GM12878 (cell line): ENCODE data around the gene MBD3L2B. TPM values are rescaled to one million over a fixed set of nuclear protein-coding genes. Genes with fewer than 3 reads are reported as not detected.
A peak's percentile ranks its signal among the peaks of the same experiment; 100 is the strongest.

ENCODE experiments used
- ATAC-seq: fragments of 200-7000 bp; cut with Tn5 transposase; 3 replicates; pipeline ENCODE4 v1.9.1; 2020; ENCODE audit warnings: mild to moderate bottlenecking, moderate library complexity
- BruUV-seq: library from RNA; stranded (reverse); fragments of 400-500 nt; replicated peaks from 2 replicates; lab custom pipeline; 2021; lab: Mats Ljungman, UMichigan
- CTCF ChIA-PET: fragments of 300-600 bp; sonication (Branson Sonifier 250); formaldehyde crosslinking; extraction: SDS; loops from one replicate; lab custom pipeline; 2021; ENCODE audit warnings: inconsistent platforms; lab: Yijun Ruan, JAX
- POLR2A ChIA-PET: fragments of 350-600 bp; formaldehyde crosslinking; extraction: SDS; loops from one replicate; lab custom pipeline; 2021; ENCODE audit warnings: inconsistent platforms; lab: Charles Lee
- RAD21 ChIA-PET: fragments of 300-600 bp; sonication (Branson Sonifier 250); formaldehyde crosslinking; loops from one replicate; lab custom pipeline; 2023; ENCODE audit warnings: antibody characterized with exemption; ENCODE audit not compliant: unreplicated experiment; lab: Charles Lee
- SMC1A ChIA-PET: fragments of 300-600 bp; sonication (Branson Sonifier 250); formaldehyde crosslinking; loops from one replicate; lab custom pipeline; 2023; ENCODE audit not compliant: unreplicated experiment, uncharacterized antibody; lab: Charles Lee
- DNase-seq: peaks from one replicate; pipeline ENCODE4 v3.0.0-alpha.2; 2011; ENCODE audit warnings: low read depth, low spot score
- FAIRE-seq: peaks from 3 replicates; lab custom pipeline; 2011; peaks lifted over from hg19 to GRCh38; lab: Jason Lieb, UNC
- H2AFZ ChIP-seq: 2 replicates; pipeline ENCODE4 v1.6.0; 2011; ENCODE audit warnings: low read depth, low read length, control low read depth; ENCODE audit not compliant: control insufficient read depth
- H3K27ac ChIP-seq: 2 replicates; pipeline ENCODE4 v1.5.1; 2011; ENCODE audit warnings: control low read depth; ENCODE audit not compliant: control insufficient read depth, insufficient read depth
- H3K27me3 ChIP-seq, 2 experiments: replicated peaks in 1 of 2; 2 replicates each; pipeline versions ENCODE4 v1.6.0 to v1.6.1; 2011; ENCODE audit warnings: low read length in 1 of 2; ENCODE audit not compliant: control insufficient read depth in 2 of 2, insufficient read depth in 2 of 2
- H3K36me3 ChIP-seq, 2 experiments: 2 replicates each; pipeline ENCODE4 v1.5.1; 2011; ENCODE audit warnings: low read length in 1 of 2; ENCODE audit not compliant: control insufficient read depth in 2 of 2, insufficient read depth in 2 of 2
- H3K4me1 ChIP-seq: 2 replicates; pipeline ENCODE4 v1.6.1; 2011; ENCODE audit warnings: mild to moderate bottlenecking, low read length, moderate library complexity, mixed read lengths; ENCODE audit not compliant: control insufficient read depth, insufficient read depth
- H3K4me2 ChIP-seq: 2 replicates; pipeline ENCODE4 v1.6.0; 2011; ENCODE audit warnings: control low read depth; ENCODE audit not compliant: control insufficient read depth, insufficient read depth
- H3K4me3 ChIP-seq: fragments of 200-600 bp; sonication (generic); 2 replicates; pipeline ENCODE4 v1.5.1; 2016
- H3K79me2 ChIP-seq: 2 replicates; pipeline ENCODE4 v1.6.0; 2011; ENCODE audit warnings: low read length; ENCODE audit not compliant: control insufficient read depth, insufficient read depth
- H3K9ac ChIP-seq: 2 replicates; pipeline ENCODE4 v1.8.0; 2011; ENCODE audit warnings: low read length, control low read depth, mixed read lengths; ENCODE audit not compliant: control insufficient read depth, insufficient read depth
- H3K9me3 ChIP-seq: replicated peaks from 3 replicates; pipeline ENCODE4 v1.5.1; 2011; ENCODE audit warnings: mild to moderate bottlenecking, low read length; ENCODE audit not compliant: control insufficient read depth, insufficient read depth
- H4K20me1 ChIP-seq: 2 replicates; pipeline ENCODE4 v1.6.0; 2011; ENCODE audit not compliant: control insufficient read depth, insufficient read depth
- ATF7 ChIP-seq: fragments of 450-650 bp; IDR thresholded peaks from 2 replicates; pipeline ENCODE4 v1.6.1; 2016; ENCODE audit warnings: low read depth, mild to moderate bottlenecking
- CHD4 ChIP-seq: fragments of 200-600 bp; sonication (generic); IDR thresholded peaks from 2 replicates; pipeline ENCODE4 v1.6.1; 2016; ENCODE audit warnings: mild to moderate bottlenecking
- EED ChIP-seq: sonication (generic); IDR thresholded peaks from 2 replicates; pipeline ENCODE4 v1.6.1; 2016; ENCODE audit warnings: antibody characterized with exemption, low read depth
- GATAD2B ChIP-seq: fragments of 450-650 bp; conservative IDR thresholded peaks from 2 replicates; pipeline ENCODE4 v1.6.1; 2017; ENCODE audit warnings: low read depth, mild to moderate bottlenecking, moderate library complexity
- HDGF ChIP-seq: fragments of 450-650 bp; IDR thresholded peaks from 2 replicates; pipeline ENCODE4 v1.6.1; 2016; ENCODE audit warnings: antibody characterized with exemption
- IKZF1 ChIP-seq: fragments of 450-650 bp; conservative IDR thresholded peaks from 2 replicates; pipeline ENCODE4 v1.6.1; 2017; ENCODE audit warnings: antibody characterized with exemption, mild to moderate bottlenecking
- NFYB ChIP-seq: IDR thresholded peaks from 2 replicates; pipeline ENCODE4 v1.6.1; 2011; ENCODE audit warnings: low read depth, mild to moderate bottlenecking, low read length, improper control_type of control experiment, moderate library complexity; ENCODE audit not compliant: insufficient read depth
- PBX3 ChIP-seq: IDR thresholded peaks from 2 replicates; pipeline ENCODE4 v1.6.1; 2011; ENCODE audit warnings: mild to moderate bottlenecking, low read depth, low read length, moderate library complexity; ENCODE audit not compliant: insufficient replicate concordance
- POLR2AphosphoS2 ChIP-seq: IDR thresholded peaks from 2 replicates; pipeline ENCODE4 v1.6.1; 2011; ENCODE audit warnings: low read depth, mild to moderate bottlenecking, low read length, improper control_type of control experiment, moderate library complexity
- SMC3 ChIP-seq: IDR thresholded peaks from 2 replicates; pipeline ENCODE4 v1.6.1; 2011; ENCODE audit warnings: low read length, improper control_type of control experiment, borderline replicate concordance
- USF1 ChIP-seq: IDR thresholded peaks from 2 replicates; pipeline ENCODE4 v1.6.1; 2011; ENCODE audit warnings: borderline replicate concordance, low read depth, mild to moderate bottlenecking, moderate library complexity, mixed read lengths, low read length; ENCODE audit not compliant: insufficient read depth; ENCODE audit errors: extremely low read length
- WRNIP1 ChIP-seq: IDR thresholded peaks from 2 replicates; pipeline ENCODE4 v1.6.1; 2011; ENCODE audit warnings: low read depth, low read length, improper control_type of control experiment, borderline replicate concordance
- ZNF622 ChIP-seq: fragments of 450-650 bp; IDR thresholded peaks from 2 replicates; pipeline ENCODE4 v1.6.1; 2017; ENCODE audit warnings: mild to moderate bottlenecking, inconsistent platforms
- WGBS: methylation state at CpG from one replicate; pipeline ENCODE4 v1.1.6; 2016; ENCODE audit warnings: low lambda C conversion rate; ENCODE audit not compliant: insufficient replicate concordance, insufficient coverage; ENCODE audit errors: missing lambda C conversion rate; 5-methylcytosine and 5-hydroxymethylcytosine counted together
- in situ Hi-C: fragments of 300-500 bp; cut with MboI; formaldehyde crosslinking; loops from 9 replicates; pipeline ENCODE4 v1.14.3; 2018; ENCODE audit warnings: mixed read lengths
- intact Hi-C: fragments of 100-400 bp; cut with micrococcal nuclease; formaldehyde crosslinking; loops from one replicate; pipeline ENCODE4 v1.14.2; 2022; ENCODE audit not compliant: unreplicated experiment
- polyA plus RNA-seq, 11 experiments: library from polyadenylated mRNA; depleted of rRNA in 4 of 11; unstranded in 6 of 11; stranded (reverse) in 5 of 11; fragments of >200 nt; fragmentation: Nextera tagmentation in 4 of 11; fragmentation: Illumina TruSeq in 1 of 11; extraction: Ambion mirVana in 4 of 11; extraction: Trizol in 1 of 11; gene quantifications; 1 replicate in 1 of 11; 2 replicates in 10 of 11; pipeline versions ENCODE4 v1.2.1 to v1.2.3, GENCODE V29; 2011 to 2016; ENCODE audit warnings: inconsistent platforms in 2 of 11, missing spikeins in 2 of 11, low read depth in 1 of 11
- total RNA-seq, 4 experiments: library from RNA; depleted of rRNA in 3 of 4; stranded (reverse); fragments of >200 nt in 3 of 4; fragmentation: Illumina TruSeq in 1 of 4; extraction: Trizol in 1 of 4; gene quantifications; 2 replicates each; pipeline versions ENCODE4 v1.2.1 to v1.2.3, GENCODE V29; 2013 to 2021
- TF ChIP-seq, protein P1 (sequence below): IDR thresholded peaks from 2 replicates; pipeline ENCODE4 v1.6.1; 2012; ENCODE audit warnings: low read depth, low read length, improper control_type of control experiment
- TF ChIP-seq, protein P2 (sequence below): fragments of 450-650 bp; IDR thresholded peaks from 2 replicates; pipeline ENCODE4 v1.6.1; 2017; ENCODE audit warnings: mild to moderate bottlenecking

The MBD3L2B gene
- total and polyA plus RNA-seq, 10 of the 15 experiments (the other 5 are each of a cell fraction or from before 2014, with no cell fraction given): 0.10 TPM; not detected in 9

DNA sequence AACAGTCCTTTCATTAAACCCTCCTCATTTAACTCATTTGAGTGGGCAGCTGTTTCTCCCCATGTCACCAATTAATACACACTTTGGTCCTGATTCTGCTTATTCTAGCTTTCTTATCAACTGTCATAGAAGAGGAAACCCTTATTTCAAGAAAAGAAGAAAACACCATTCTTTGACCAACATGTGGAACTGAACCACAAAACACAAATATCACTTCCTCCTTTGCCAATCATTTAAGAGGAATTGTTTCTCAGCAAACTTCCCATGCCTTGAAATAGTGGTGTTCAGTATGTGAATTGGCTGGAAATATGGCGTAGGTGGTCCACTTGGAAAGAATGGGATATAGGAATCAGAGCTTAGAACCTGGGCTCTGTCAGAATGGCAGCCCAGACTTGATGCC lies 20.4 kb downstream of the MBD3L2B start (continued):
- TF ChIP-seq PBX3: no peak
- peak; percentile 24; the same call in 1 of the 2 replicates for TF ChIP-seq IKZF1
- no peak for TF ChIP-seq USF1
- no peak for TF ChIP-seq SMC3
- TF ChIP-seq EED: no peak
- no peak for TF ChIP-seq POLR2AphosphoS2
- TF ChIP-seq, protein P1, sequence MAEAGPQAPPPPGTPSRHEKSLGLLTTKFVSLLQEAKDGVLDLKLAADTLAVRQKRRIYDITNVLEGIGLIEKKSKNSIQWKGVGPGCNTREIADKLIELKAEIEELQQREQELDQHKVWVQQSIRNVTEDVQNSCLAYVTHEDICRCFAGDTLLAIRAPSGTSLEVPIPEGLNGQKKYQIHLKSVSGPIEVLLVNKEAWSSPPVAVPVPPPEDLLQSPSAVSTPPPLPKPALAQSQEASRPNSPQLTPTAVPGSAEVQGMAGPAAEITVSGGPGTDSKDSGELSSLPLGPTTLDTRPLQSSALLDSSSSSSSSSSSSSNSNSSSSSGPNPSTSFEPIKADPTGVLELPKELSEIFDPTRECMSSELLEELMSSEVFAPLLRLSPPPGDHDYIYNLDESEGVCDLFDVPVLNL: no peak
- TF ChIP-seq ZNF622: no peak
- no peak for TF ChIP-seq CHD4
- TF ChIP-seq, all 136 proteins: peak for 3

DNA sequence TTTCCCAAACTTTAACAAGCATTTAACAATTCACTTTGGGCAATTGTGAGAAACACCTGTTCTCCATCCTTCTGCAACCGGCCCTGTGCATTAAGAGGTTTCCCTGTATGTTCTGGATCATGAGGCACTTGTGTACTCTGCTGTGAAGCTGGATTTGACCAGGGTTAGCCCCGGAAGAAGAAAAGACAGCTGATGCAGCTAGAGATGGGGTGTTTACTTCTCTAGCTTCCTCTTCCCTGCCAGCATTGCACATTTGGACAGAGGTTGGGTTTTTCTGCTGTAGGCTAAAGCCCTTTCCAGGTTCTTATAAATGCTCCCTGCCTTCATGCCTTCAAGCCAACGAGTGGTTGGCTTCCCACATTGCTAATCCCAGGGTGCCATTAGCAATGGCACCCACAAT lies 20.9 kb downstream of the MBD3L2B start:
- FAIRE-seq (no peak), ATAC-seq (no peak), DNase-seq (no peak)
- Histone ChIP-seq H3K9me3 (peaks cover 2% of the 10 kb centered on the region; the same call in 1 of the 3 replicates), H3K4me2 (no peak overlapping the region), H3K36me3 (no peaks in the 10 kb centered on the region), H2AFZ (no peak overlapping the region), H3K27ac (no peak overlapping the region), H4K20me1 (no peaks in the 10 kb centered on the region), H3K79me2 (no peaks in the 10 kb centered on the region), H3K9ac (no peak overlapping the region), H3K4me3 (no peak overlapping the region), H3K4me1 (no peaks in the 10 kb centered on the region), H3K27me3 (no peaks in the 10 kb centered on the region)
- WGBS: 33% methylated on average over 3 of the region's 3 CpGs
- RAD21 ChIA-PET: interaction anchor here (2.0 kb wide), 1 partner anchor 69 kb away, joined by 14 read pairs; the partner anchor contains the start of gene ZNF557
- intact Hi-C loops (no loop called here), in situ Hi-C loops (no loop called here)
- SMC1A ChIA-PET: interaction anchor here (0.6 to 1.6 kb wide), 7 partner anchors 9 to 99 kb away, joined by 3 to 6 read pairs (median 4); no protein-coding TSS in a partner anchor
- no peak for TF ChIP-seq HDGF
- no peak for TF ChIP-seq GATAD2B
- no peak for TF ChIP-seq NFYB
- TF ChIP-seq ATF7: no peak
- TF ChIP-seq WRNIP1: no peak
- TF ChIP-seq, protein P2, sequence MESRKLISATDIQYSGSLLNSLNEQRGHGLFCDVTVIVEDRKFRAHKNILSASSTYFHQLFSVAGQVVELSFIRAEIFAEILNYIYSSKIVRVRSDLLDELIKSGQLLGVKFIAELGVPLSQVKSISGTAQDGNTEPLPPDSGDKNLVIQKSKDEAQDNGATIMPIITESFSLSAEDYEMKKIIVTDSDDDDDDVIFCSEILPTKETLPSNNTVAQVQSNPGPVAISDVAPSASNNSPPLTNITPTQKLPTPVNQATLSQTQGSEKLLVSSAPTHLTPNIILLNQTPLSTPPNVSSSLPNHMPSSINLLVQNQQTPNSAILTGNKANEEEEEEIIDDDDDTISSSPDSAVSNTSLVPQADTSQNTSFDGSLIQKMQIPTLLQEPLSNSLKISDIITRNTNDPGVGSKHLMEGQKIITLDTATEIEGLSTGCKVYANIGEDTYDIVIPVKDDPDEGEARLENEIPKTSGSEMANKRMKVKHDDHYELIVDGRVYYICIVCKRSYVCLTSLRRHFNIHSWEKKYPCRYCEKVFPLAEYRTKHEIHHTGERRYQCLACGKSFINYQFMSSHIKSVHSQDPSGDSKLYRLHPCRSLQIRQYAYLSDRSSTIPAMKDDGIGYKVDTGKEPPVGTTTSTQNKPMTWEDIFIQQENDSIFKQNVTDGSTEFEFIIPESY: no peak
- POLR2A ChIA-PET: interaction anchor here (0.6 to 1.0 kb wide), 3 partner anchors 52 to 439 kb away, joined by 3 to 5 read pairs (median 5); partner anchors contain the start of gene ZNF557
- BruUV-seq: no TSS peak
- CTCF ChIA-PET: no interaction called here
